Measurements from ENCODE around the gene ZFAND4.
A peak's percentile ranks its signal among the peaks of the same experiment; 100 is the strongest.
"Not testable (repeated sequence)": the region's sequence is repeated elsewhere in the genome, so short reads cannot be mapped to it uniquely, and the experiment has no call there.

Gene ZFAND4

GRCh38 chr10:45640049-45640448 lies 32.5 kb downstream of the ZFAND4 start:
- no peak for DNase-seq

- DNase-seq, result no peak
Observed at GRCh38 chr10:45627412-45628048, 45.0 kb downstream of the ZFAND4 start.

GRCh38 chr10:45625879-45626278 lies 46.7 kb downstream of the ZFAND4 start:
- DNase-seq, result no peak

GRCh38 chr10:45624724-45625123 lies 47.8 kb downstream of the ZFAND4 start:
- DNase-seq, result no peak

GRCh38 chr10:45614869-45615268 lies 57.7 kb downstream of the ZFAND4 start:
- DNase-seq, result no peak

GRCh38 chr10:45612741-45613140 lies 59.8 kb downstream of the ZFAND4 start:
- DNase-seq, result no peak

- no peak for DNase-seq
Observed at GRCh38 chr10:45608052-45608451, 64.5 kb downstream of the ZFAND4 start.

- no peak for DNase-seq
Observed at GRCh38 chr10:45607276-45607675, 65.3 kb downstream of the ZFAND4 start.

- no peak for DNase-seq
Observed at GRCh38 chr10:45602836-45603235, 69.7 kb downstream of the ZFAND4 start.

- no peak for DNase-seq
Observed at GRCh38 chr10:45602082-45602730, 70.4 kb downstream of the ZFAND4 start.

- DNase-seq, result not testable (repeated sequence)
Observed at GRCh38 chr10:45601254-45601930, 71.2 kb downstream of the ZFAND4 start.

GRCh38 chr10:45600337-45601253 lies 72.0 kb downstream of the ZFAND4 start:
- not testable (repeated sequence) for DNase-seq

GRCh38 chr10:45599646-45600045 lies 72.9 kb downstream of the ZFAND4 start:
- no peak for DNase-seq

- no peak for DNase-seq
Observed at GRCh38 chr10:45599021-45599603, 73.5 kb downstream of the ZFAND4 start.

GRCh38 chr10:45596526-45596925 lies 76.0 kb downstream of the ZFAND4 start:
- no peak for DNase-seq

GRCh38 chr10:45594276-45595157 lies 78.1 kb downstream of the ZFAND4 start:
- DNase-seq, result peak; percentile 86

GRCh38 chr10:45593938-45594275 lies 78.7 kb downstream of the ZFAND4 start:
- no peak for DNase-seq

GRCh38 chr10:45592926-45593325 lies 79.6 kb downstream of the ZFAND4 start:
- no peak for DNase-seq

- no peak for DNase-seq
Observed at GRCh38 chr10:45592432-45592831, 80.1 kb downstream of the ZFAND4 start.

- DNase-seq, result no peak
Observed at GRCh38 chr10:45591280-45591679, 81.3 kb downstream of the ZFAND4 start.

- no peak for DNase-seq
Observed at GRCh38 chr10:45589868-45590267, 82.7 kb downstream of the ZFAND4 start.

GRCh38 chr10:45589009-45589408 lies 83.6 kb downstream of the ZFAND4 start:
- no peak for DNase-seq
